Astrocyte of the spinal cord (primary cell): Measurements from ENCODE around the gene ERG28.

ENCODE experiments used
- DNase-seq: peaks from one replicate; pipeline ENCODE4 v3.0.0; 2011; ENCODE audit warnings: low read depth, low spot score
- H3K4me3 ChIP-seq: 2 replicates; pipeline ENCODE4 v1.5.1; 2011; ENCODE audit warnings: low read depth, mild to moderate bottlenecking, low read length, moderate library complexity
- in situ Hi-C: cut with HindIII; loops from 2 replicates; pipeline ENCODE4 v1.10.0; 2017; ENCODE audit warnings: low sequenced_read_pairs
- TF ChIP-seq, protein P1 (sequence below): IDR thresholded peaks from 2 replicates; pipeline ENCODE4 v1.5.1; 2012; ENCODE audit warnings: low read depth, mild to moderate bottlenecking, low read length, inconsistent platforms

The ERG28 gene

DNA sequence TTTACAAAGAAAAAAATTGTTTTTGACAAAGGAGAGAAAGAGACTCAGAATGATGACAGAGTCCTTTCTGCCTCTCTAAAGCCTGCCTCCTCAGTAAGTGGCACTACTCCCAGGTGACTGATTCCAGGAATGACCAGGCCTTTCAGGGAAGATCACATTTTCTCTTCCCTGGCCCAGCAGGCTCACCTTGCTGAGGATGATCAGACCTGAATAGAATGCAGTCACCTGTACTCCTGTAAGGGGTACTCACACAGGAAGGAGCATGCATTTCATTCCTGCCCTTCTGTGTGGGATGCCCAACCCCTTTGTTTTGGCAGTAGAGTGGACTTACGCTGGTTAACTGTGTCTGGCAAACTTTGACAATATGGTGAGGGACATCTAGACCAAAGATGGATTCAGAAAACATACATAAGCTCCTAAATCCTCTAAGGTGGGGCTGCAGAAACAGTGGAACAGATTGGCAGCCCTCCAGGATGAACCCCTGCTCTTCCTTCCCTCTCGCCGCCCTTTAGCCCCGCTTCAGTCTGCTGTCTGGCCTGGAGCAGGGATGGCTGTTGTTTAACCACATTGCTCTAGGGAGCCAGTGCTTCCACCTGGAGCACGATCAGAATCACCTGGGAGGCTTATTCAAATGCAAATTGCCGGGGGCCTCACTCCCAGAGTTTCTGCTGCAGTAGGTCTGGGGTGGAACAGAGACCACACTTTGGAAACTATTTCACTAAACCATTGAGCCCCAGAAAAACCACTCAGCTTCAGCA, 29.8 kb downstream of the ERG28 start:
- in situ Hi-C loops = no loop called here
- H3K4me3 ChIP-seq = no peak overlapping the region
- no peak for DNase-seq
- TF ChIP-seq, protein P1, sequence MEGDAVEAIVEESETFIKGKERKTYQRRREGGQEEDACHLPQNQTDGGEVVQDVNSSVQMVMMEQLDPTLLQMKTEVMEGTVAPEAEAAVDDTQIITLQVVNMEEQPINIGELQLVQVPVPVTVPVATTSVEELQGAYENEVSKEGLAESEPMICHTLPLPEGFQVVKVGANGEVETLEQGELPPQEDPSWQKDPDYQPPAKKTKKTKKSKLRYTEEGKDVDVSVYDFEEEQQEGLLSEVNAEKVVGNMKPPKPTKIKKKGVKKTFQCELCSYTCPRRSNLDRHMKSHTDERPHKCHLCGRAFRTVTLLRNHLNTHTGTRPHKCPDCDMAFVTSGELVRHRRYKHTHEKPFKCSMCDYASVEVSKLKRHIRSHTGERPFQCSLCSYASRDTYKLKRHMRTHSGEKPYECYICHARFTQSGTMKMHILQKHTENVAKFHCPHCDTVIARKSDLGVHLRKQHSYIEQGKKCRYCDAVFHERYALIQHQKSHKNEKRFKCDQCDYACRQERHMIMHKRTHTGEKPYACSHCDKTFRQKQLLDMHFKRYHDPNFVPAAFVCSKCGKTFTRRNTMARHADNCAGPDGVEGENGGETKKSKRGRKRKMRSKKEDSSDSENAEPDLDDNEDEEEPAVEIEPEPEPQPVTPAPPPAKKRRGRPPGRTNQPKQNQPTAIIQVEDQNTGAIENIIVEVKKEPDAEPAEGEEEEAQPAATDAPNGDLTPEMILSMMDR = no peak

DNA sequence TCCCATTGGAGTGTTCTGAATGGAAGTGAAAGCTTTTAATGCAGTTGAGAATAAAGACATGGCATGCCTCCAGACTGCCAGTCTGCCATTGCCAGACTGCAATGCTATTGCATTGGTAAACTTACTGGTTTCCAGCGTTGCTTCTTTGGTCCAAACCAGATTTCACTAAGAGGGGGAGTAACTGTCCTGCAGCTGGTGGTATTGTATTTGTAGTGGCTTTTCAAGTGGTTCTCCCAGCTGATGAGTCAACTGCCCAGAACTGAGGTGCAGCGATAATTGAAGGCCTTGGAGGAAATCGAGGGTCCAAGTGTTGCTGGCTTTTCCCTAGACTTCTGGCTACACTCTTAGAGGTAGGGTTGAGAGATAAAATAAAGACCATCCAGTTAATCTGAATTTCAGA, 31.9 kb downstream of the ERG28 start:
- in situ Hi-C loops = no loop called here
- no peak for DNase-seq
- no peak overlapping the region for H3K4me3 ChIP-seq
- TF ChIP-seq, protein P1 = no peak

DNA sequence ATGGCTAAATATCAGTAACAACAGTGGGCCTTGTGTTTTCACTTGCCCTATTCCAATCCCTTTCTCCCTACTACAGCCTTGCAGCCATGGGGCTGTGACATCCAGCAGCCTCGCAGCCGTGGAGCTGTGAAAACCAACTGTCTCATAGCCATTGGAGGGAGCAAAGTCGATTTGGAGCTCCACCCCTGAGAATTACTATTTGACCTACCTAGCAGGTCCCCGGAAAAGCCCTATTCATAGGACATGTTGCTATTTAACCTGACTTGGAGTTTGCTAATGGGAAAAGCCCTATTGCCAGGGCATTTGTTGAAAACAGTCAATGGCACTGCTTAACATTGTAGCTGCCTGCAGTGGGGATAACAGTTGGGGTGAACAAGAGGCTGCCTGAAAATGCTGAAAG, 33.3 kb downstream of the ERG28 start:
- TF ChIP-seq, protein P1 = no peak
- no peak for DNase-seq
- in situ Hi-C loops = no loop called here
- H3K4me3 ChIP-seq = no peak overlapping the region

DNA sequence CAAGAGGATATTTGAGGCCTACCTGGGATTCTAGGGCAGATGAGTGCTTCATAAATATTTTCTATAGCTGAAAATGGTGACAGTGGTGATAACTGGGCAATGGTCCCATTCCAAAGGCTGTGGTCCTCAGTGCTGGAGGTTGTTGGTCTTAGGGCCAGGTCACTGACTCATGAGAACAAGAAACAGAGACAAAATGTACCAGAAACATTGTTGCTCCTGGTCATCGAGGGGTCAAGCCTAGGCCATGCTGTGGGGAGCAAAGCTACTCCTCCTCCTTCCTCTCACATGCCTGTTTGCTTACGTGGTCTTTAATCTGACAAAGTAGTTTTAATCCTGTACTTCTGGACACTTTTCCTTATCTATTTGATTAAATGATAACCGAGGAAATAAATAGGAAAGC, 33.8 kb downstream of the ERG28 start:
- in situ Hi-C loops = no loop called here
- TF ChIP-seq, protein P1 = no peak
- DNase-seq = no peak

DNA sequence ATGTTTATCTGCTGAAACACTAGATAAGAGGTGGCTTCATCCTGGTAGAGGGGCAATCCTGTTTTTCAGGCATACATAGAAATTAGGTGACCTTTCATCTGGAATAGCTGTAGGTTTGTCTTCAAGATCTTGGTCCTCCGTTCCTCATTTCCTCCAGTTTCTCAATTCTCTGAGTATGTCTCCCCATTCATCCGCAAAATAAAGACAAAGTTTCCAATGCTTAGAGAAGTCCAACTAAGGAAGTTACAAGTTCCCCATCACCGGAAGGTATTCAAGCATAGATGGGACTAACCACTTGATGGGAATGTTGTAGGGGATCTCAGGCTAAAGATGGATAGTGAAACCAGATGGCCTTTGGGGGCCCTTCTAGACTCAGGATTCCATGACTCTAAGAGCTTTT, 34.3 kb downstream of the ERG28 start:
- DNase-seq = no peak
- TF ChIP-seq, protein P1 = no peak
- in situ Hi-C loops = no loop called here
- H3K4me3 ChIP-seq = no peak overlapping the region

More for the DNA sequence above, 33.8 kb downstream of the ERG28 start:
- H3K4me3 ChIP-seq = no peak overlapping the region

DNA sequence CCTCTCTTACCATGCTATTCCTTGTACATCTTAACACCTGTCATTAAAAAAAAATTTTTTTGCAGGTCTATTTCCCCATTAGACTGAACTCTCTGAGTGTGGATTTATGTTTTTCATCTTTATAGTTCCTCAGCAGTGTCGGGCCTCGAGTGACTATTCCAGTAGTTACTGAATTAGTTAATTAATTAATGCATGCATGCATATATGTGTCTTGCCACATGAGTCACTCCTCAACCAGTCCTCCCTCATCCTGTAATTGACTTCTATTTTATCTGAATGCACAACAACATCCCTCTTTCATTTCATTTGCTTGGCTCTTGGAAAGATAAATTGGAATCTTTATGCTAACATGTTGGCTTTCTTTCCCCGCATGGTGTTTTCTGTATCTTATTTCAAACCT, 35.6 kb downstream of the ERG28 start:
- DNase-seq = no peak
- in situ Hi-C loops = no loop called here
- no peak overlapping the region for H3K4me3 ChIP-seq
- TF ChIP-seq, protein P1 = no peak
